GM21381 (cell line): ENCODE results near the gene PRKG1.
"Not testable (repeated sequence)": the region's sequence is repeated elsewhere in the genome, so short reads cannot be mapped to it uniquely, and the experiment has no call there.

Experiments used
- ATAC-seq: cut with Tn5 transposase; IDR thresholded peaks from one replicate; pipeline ENCODE4 v1.9.1; 2021; ENCODE audit warnings: mild to moderate bottlenecking, moderate library complexity; ENCODE audit not compliant: unreplicated experiment

PRKG1 gene

GRCh38 chr10:51367694-51368093 lies 293.4 kb downstream of the PRKG1 start:
- no peak for ATAC-seq

- no peak for ATAC-seq
Observed at GRCh38 chr10:51368943-51369342, 294.7 kb downstream of the PRKG1 start.

- no peak for ATAC-seq
Observed at GRCh38 chr10:51369903-51370302, 295.6 kb downstream of the PRKG1 start.

GRCh38 chr10:51371743-51372142 lies 297.5 kb downstream of the PRKG1 start:
- ATAC-seq = no peak

- ATAC-seq = no peak
Observed at GRCh38 chr10:51375790-51376189, 301.5 kb downstream of the PRKG1 start.

GRCh38 chr10:51377070-51377931 lies 303.0 kb downstream of the PRKG1 start:
- ATAC-seq = no peak

GRCh38 chr10:51377932-51378599 lies 303.8 kb downstream of the PRKG1 start:
- no peak for ATAC-seq

- ATAC-seq = no peak
Observed at GRCh38 chr10:51382181-51382580, 307.9 kb downstream of the PRKG1 start.

GRCh38 chr10:51384971-51385370 lies 310.7 kb downstream of the PRKG1 start:
- ATAC-seq = no peak

- no peak for ATAC-seq
Observed at GRCh38 chr10:51386248-51386885, 312.1 kb downstream of the PRKG1 start.

GRCh38 chr10:51389415-51390321 lies 315.4 kb downstream of the PRKG1 start:
- ATAC-seq = peak; percentile 70

GRCh38 chr10:51393006-51393405 lies 318.7 kb downstream of the PRKG1 start:
- ATAC-seq = not testable (repeated sequence)

GRCh38 chr10:51394039-51394438 lies 319.8 kb downstream of the PRKG1 start:
- ATAC-seq = no peak

GRCh38 chr10:51397244-51397643 lies 323.0 kb downstream of the PRKG1 start:
- ATAC-seq = no peak

GRCh38 chr10:51397695-51398094 lies 323.4 kb downstream of the PRKG1 start:
- ATAC-seq = no peak

GRCh38 chr10:51399840-51400239 lies 325.6 kb downstream of the PRKG1 start:
- no peak for ATAC-seq

GRCh38 chr10:51400392-51401096 lies 326.3 kb downstream of the PRKG1 start:
- ATAC-seq = no peak

- no peak for ATAC-seq
Observed at GRCh38 chr10:51403521-51403920, 329.2 kb downstream of the PRKG1 start.

- no peak for ATAC-seq
Observed at GRCh38 chr10:51405580-51406351, 331.5 kb downstream of the PRKG1 start.
